GM21576 (cell line): ENCODE data around the gene FRG2.
"Not testable (repeated sequence)": the region's sequence is repeated elsewhere in the genome, so short reads cannot be mapped to it uniquely, and the experiment has no call there.

Source experiments
- ATAC-seq: cut with Tn5 transposase; IDR thresholded peaks from one replicate; pipeline ENCODE4 v1.9.1; 2021; ENCODE audit warnings: mild to moderate bottlenecking, moderate library complexity; ENCODE audit not compliant: unreplicated experiment

Gene FRG2

DNA sequence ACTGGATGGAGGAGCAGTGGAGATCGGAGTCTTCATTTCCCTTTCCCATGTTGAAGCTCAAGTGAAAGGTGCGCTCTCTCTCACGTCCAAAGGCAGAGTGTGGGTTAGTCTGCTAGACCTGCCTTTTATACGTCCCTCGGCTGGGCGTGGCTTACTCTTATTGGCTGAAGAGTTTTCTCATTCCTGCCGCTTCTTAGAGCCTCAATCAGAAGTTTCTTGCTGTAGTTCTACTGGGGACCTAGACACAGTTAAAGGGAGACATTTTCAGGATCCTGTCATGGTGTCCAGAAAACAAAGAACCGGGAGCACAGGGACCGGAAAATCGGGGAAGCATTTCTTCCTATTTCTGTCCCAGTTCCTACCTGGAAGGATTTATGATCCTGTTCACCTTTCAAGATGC lies at the start of gene FRG2:
Gene FRG2 (minus strand): TSS at position 101 of the 400 bp plus-strand sequence. CDS start 52 bp downstream, at position 49.
- ATAC-seq: not testable (repeated sequence)

GRCh38 chr4:190068351-190068750 lies 41.3 kb upstream of the FRG2 start:
- ATAC-seq: not testable (repeated sequence)

DNA sequence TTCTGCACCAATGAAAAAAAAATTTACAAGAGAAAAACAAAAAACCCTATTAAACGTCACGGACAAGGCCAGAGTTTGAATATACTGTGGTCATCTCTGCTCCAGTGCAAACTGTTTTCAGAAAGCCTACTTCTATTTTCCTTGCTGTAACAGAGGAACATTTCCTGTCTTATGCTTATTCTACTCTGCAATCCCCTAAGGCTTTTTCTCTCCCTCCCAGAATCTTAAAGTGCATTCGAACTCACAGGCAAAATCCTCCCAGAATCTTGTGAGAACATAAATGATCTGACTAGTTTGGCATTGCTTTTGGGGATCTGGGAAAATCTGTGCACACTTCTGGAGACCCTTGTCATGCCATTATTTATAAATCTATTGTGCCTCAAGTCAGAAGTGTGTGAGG lies 37.7 kb upstream of the FRG2 start:
- ATAC-seq: not testable (repeated sequence)

- not testable (repeated sequence) for ATAC-seq
These were observed 37.3 kb upstream of the FRG2 start, which contains the start of gene DBET for GRCh38 chr4:190064342-190064741. DBET (plus strand) TSS chr4:190064502.

- ATAC-seq: not testable (repeated sequence)
These were observed 31.9 kb upstream of the FRG2 start for GRCh38 chr4:190058997-190059396.

GRCh38 chr4:190049378-190050239 lies 22.6 kb upstream of the FRG2 start:
- not testable (repeated sequence) for ATAC-seq

DNA sequence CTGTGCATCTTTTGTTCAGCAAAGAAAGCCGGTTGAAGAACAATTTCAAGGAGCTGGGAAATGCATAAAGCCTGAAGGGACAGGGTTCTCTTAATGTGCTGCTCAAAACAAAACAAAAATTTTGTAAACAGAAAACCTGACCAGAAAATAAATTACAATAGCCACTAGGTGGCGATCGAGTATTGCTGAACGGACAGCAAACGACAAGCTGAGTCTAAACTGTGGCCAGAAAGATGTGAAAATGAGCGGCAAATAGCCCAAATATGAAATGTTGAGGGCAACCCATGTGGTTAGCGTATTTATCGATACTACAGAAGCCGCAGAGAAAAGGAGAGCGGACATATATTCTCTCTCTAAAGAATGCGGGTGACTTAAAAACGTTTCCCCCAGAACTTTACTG lies 20.6 kb upstream of the FRG2 start:
- not testable (repeated sequence) for ATAC-seq

- not testable (repeated sequence) for ATAC-seq
These were observed 13.8 kb upstream of the FRG2 start for GRCh38 chr4:190040873-190041272.

DNA sequence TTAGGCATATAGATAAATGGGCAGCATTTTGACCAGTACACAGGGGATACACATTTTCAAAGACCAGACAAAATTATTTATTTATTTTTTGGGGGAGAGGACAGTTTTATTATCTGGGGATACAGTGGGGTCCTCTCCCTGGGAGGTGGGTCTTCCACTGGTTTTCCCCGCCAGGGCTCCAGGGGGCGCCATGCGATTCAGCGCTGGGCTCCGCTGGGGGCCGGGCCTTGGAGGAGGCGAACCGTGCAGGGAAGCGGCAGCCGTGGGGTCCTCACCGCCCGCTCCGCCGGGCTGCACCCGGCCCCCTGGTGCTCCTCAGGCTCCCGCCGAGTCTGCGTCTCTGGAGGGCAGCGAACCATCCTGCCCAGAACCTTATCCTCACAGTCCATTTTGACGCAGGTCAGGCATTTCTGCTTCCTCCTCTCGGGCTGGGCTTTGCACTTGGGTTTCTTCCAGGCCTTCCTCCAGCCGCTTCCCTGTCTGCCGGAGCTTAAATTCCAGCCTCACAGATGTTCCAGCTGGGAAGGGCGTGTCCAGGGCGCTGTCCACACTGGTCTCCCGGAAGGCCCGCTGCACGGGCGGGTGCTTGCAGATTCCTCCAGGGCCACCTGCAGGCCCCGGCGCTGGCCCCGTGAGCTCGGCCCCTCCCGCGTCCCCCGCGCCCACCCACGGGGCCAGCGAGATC lies 10.8 kb upstream of the FRG2 start:
- ATAC-seq: not testable (repeated sequence)

DNA sequence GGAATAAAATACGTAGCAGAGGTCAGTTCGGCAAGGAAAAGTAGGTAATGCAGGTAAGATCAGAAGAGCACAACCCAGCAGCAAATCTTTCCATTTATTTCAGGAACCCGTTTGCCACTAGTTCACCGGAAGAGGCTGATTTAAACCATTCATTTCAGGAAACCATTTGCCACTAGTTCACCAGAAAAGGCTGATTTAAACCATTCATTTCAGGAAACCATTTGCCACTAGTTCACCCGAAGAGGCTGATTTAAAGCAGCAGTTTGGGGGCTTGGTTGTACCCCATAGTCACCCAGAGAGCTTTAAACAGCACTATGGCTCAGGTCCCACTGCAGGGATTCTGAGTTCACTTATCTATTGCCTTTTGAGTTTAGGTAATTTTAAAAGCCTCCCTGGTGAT lies 4.2 kb upstream of the FRG2 start:
- ATAC-seq: not testable (repeated sequence)

DNA sequence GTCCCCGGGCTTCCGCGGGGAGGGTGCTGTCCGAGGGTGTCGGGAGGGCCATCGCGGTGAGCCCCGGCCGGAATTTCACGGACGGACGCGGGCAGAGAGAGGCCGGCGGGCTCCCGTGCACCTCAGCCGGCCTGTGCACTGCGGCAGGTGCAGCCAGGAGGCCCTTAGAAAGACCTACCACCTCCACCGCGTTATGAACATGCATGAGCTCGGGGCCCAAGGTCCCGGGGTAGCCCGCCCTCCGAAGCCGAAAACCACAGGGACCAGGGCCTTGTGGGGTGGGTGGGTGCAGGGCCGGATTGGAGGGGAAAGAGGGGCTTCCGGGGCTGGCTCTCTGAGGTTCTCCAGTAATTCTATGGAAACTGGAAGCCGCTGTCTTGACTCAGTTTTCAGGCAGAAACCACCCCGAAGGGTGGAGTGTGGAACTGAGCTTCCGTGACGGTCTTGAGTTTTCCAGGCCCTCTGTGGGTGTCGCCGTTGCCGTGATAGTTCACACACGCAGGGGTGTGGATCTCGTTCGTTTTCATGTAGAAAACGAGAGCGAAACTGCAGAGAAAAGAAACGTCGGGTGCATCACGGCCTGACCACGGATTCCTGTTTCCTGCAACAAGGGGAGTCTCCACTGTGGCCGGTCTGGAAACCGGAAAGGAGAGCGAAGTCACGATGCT lies 4.3 kb downstream of the FRG2 start:
- ATAC-seq: not testable (repeated sequence)

- not testable (repeated sequence) for ATAC-seq
These were observed 5.1 kb downstream of the FRG2 start for GRCh38 chr4:190021973-190022372.

DNA sequence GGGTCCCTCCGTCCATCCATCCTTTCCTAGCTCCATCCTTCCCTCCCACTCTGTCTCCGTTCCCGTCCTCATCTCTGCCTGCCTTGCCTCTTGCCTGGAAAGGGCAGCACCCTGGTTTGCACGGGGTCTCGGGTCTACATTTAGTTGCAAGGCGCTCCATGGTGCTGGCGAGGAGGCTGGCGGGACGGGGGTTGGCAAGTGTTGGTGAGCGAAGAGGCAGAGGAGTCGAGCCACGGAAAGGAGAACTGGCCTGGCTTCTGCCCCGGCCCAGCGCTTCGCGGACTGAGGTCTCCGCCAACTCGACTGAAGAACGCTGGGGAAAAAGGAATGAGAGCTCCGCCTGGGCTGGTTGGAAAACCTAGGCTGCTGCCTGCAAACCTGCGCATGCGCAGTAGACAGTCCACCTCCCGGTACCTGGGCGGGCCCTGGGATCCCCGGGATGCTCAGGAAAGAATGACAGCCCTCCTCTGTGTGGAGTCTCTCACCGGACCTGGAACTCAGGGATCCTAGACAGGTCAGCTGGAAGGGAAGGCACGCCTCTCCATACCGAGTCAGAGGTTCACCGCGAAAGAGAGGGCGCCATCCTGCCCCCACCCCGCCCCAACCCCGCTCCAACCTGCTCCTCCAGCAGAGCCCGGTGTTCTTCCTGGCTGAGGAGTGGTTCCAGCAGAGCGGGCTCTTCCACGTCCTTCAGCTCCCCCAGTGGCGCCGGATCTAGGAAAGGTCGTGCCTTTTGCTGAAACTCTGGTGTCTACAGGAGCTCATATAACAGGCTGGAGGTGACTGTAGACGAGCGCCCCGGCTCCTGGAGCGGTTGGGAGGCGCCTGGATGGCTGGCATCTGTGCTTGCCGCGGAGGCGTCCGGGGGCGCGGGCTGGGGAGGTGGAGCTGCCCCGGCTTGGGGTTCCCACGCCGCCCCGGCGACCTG lies 6.0 kb downstream of the FRG2 start:
- ATAC-seq: no peak

GRCh38 chr4:190019859-190020463 lies 7.1 kb downstream of the FRG2 start:
- not testable (repeated sequence) for ATAC-seq

- ATAC-seq: no peak
These were observed 7.8 kb downstream of the FRG2 start for GRCh38 chr4:190019023-190019858.

DNA sequence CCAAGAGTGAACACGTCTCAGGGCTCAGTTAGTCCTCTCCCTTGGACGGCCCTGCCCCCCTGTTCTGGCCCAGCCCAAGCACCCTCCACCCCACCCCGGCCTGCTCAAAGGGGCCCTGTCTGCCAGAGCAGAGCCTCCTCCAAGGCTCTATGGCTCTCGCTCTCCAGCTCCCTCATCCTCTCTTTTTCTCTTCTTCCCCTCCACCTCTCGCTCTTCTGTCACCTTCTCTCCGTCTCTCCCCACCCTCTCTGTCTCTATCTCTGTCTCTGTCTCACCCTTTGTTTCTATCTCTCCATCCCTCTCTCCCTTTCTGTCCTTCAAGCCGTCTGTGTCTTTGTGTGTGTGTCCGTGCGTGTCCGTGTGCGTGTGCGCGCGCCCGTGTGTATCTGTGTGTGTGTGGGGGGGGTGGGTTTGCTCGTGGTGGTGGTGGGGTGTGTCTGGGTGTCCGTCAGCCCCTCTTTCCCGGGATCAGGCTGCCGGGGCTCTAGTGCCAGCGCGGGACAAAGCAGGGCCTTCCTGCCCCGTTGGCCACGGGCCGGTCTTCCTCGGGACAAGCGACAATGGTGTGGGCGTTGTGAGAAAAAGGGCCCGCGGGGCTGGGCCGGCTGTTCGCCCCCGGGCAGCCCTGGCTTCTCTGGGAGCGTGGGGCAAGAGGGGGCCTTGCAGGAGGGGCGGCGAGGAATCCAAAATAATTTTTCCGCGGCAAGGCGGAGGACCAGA lies 8.7 kb downstream of the FRG2 start:
- ATAC-seq: no peak

DNA sequence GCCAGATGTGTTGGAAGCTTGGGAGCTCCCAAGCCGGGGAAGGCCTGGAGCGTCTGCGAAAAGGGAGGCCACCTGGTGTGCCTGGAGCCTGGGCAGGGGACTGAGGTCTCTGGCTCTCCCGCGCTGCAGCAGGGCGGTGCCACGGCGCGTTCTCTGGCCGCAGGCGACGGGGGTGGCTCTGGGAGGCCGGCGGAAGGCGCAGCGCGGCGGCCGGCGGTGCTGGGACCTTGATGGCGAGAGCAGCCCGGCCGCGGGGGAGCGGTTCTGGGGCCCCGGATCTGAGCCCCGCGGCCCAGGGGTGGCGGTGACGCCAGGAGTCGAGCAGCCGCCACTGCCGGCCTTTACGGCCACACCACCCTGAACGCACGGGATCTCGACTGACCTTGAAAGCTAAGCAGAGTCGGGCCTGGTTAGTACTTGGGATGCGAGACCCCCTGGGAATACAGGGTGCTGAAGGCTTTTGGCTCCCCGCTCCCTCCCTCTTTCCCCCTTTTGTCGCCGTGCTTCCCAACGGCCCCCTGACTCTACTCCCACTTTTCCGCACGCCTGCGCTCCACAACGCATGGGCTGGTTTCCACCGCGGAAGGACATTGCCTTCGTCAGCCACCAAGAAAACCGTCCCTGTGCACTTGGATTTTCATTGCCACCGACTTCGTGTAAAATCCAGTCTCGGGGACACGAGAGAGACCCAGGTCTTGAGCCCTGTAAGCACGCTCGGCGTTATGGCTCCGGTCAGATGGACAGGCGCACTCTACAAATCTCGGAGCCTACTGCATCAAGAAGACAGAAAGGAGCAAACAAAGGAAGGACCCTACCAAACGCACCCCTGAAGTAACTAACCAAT lies 9.5 kb downstream of the FRG2 start:
- ATAC-seq: no peak
